ENCODE measurements around the gene FRMD4B.
"Not testable (repeated sequence)": the region's sequence is repeated elsewhere in the genome, so short reads cannot be mapped to it uniquely, and the experiment has no call there.

Gene FRMD4B

GRCh38 chr3:69282181-69282580 lies 103.7 kb downstream of the FRMD4B start:
- DNase-seq: no peak

DNA sequence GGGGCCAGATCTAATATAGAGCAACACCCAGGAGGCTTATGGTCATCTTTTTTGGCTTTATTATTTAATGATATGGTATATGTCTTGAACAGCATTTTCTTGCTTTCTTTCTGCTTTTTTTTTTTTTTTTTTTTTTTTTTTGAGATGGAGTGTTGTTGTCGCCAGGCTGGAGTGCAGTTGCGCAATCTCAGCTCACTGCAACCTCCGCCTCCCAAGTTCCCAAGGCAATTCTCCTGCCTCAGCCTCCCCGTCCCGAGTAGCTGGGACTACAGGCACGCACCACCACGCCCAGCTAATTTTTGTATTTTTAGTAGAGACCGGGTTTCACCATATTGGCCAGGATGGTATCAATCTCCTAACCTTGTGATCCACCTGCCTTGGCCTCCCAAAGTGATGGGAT lies 108.5 kb downstream of the FRMD4B start:
- not testable (repeated sequence) for DNase-seq

DNA sequence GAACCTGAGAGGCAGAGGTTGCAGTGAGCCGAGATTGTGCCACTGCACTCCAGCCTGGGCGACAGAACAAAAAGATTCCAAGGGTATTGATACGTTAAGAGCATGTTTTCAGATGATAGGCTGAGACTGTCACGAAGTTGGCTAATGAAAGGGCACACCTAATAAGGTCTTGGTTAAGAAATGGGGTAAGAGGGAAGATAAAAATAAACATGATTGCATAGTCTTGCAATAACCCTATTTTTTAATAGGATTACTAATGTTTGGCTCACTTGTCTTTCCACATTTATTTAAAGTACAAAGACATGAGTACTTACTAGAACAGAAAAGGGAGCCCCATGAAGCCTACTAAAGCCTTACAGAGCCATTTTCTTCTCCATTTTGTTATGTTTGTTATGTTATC lies 109.0 kb downstream of the FRMD4B start:
- no peak for DNase-seq

- DNase-seq: not testable (repeated sequence)
These were observed 109.7 kb downstream of the FRMD4B start for GRCh38 chr3:69276191-69276590.

- no peak for DNase-seq
These were observed 112.0 kb downstream of the FRMD4B start for GRCh38 chr3:69273896-69274295.

- no peak for DNase-seq
These were observed 113.3 kb downstream of the FRMD4B start for GRCh38 chr3:69272556-69272955.

- DNase-seq: no peak
These were observed 114.8 kb downstream of the FRMD4B start for GRCh38 chr3:69271098-69271497.

DNA sequence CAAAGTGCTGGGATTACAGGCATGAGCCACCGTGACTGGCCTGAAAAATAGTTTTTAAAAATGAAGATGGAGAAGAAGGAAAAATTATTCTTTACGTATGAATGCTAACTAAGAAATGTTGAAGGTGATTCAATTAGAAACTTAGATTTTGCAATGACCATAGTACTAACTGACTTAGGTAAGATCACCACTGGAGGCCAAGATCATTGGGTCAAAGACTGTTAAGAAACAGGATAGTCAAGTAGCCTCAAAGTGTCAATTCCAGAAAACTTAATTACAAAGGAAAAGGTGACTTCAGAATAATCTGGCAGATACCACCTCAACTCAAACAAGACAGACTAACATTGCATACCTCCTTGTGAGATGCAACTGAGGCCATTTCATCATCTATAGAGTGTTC lies 119.3 kb downstream of the FRMD4B start:
- no peak for DNase-seq

DNA sequence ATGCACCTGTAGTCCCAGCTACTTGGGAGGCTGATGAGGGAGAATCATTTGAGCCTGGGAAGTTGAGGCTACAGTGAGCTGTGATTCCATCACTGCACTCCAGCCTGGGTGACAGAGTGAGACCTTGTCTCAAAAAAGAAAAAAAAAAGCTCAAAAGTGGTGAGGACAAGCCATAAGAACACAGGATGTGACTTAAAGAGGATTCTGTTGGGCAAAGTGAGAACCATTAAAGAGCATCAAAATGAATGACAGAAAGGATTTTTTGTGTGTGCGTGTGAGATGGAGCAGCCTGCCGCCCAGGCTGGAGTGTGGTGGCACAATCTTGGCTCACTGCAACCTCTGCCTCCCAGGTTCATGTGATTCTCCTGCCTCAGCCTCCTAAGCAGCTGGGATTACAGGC lies 119.8 kb downstream of the FRMD4B start:
- not testable (repeated sequence) for DNase-seq

DNA sequence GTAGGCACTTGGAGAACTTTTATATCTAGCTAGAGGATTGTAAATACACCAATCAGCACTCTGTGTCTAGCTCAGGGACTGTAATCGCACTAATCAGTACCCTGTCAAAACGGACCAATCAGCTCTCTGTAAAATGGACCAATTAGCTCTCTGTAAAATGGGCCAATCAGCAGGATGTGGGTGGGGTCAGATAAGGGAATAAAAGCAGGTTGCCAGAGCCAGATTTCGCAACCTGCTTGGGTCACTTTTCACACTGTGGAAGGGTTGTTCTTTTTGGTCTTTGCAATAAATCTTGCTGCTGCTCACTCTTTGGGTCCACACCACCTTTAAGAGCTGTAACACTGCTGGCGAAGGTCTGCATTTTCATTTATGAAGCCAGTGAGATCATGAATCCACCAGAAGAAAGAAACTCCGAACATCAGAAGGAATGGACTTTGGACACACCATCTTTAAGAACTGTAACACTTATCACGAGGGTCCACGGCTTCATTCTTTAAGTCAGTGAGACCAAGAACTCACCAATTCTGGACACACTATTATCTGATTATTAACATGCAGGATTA lies 125.0 kb downstream of the FRMD4B start:
- not testable (repeated sequence) for DNase-seq

GRCh38 chr3:69260216-69260787 lies 125.6 kb downstream of the FRMD4B start:
- no peak for DNase-seq

DNA sequence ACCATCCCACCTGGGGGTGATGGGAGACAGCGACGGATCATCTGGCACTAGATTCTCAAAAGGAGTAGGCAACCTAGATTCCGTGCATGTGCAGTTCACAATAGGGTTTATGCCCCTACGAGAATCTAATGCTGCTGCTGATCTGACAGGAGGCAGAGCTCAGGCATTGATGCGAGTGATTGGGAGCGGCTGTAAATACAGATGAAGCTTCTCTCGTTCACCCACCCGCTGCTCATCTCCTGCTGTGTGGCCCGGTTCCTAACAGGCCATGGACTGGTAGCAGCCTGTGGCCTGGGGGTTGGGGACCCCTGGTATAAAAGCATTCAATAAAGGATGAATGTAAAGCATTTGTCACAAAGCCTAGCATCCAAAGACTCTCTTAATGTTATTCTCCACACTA lies 126.8 kb downstream of the FRMD4B start:
- DNase-seq: no peak

DNA sequence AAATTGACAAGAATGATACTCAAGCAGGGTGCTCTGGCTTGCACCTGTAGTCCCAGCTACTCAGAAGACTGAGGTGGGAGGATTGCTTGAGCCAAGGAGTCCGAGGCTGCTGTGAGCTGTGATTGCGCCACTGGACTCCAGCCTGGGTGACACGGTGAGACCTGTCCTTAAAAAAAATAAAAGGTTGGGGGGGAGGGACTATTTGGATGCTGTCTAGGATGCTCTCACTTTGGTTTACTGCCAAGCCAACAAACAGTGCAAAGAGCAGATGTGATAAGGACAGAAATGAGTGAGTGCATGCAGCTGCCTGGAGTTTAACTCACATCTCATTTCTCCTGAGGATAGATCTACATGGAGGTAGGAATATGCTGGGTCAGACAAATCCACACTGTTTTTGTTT lies 130.0 kb downstream of the FRMD4B start:
- no peak for DNase-seq

- no peak for DNase-seq
These were observed 131.5 kb downstream of the FRMD4B start for GRCh38 chr3:69254351-69254750.

DNA sequence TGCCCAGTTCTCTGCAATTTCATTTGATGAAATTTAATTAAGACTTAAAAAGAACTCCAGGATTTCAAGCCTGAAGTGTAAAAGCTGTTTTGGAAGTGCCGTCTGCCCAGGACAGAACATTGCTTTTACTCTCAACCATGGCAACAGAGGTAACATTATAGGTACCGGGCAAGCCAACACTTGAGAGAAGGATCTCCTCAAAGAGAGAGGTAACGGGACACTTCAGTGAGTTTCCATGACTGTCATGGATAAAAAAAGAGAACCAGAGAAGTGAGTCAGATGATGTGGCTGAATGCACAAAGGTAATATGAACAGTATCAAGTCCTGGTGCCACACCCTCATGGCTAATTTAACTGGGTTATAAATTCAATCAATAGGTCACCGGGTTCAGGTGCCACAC lies 133.3 kb downstream of the FRMD4B start:
- DNase-seq: no peak

GRCh38 chr3:69252141-69252540 lies 133.7 kb downstream of the FRMD4B start:
- DNase-seq: no peak

- no peak for DNase-seq
These were observed 134.6 kb downstream of the FRMD4B start for GRCh38 chr3:69251078-69251805.

- no peak for DNase-seq
These were observed 135.9 kb downstream of the FRMD4B start for GRCh38 chr3:69250014-69250413.

DNA sequence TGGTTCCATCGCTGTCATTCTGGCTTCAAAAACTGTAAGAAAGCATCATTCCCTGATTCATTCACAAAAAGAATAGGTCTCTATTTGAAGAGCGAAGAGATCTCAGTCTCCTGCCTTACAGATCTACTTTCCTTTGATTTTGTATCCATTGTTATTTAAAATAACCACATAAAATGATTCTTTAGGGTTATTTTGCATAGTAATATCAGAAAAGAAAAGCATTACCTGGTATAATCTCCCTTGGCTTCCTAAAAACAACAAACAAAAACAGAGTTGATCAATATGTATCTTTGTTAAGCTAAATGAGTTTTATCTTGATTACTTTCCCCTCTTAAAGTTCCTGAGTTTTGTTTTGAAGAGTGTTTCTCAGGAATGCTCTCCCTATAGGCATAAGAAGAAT lies 136.9 kb downstream of the FRMD4B start:
- DNase-seq: no peak

- DNase-seq: no peak
These were observed 137.5 kb downstream of the FRMD4B start for GRCh38 chr3:69248436-69248835.

GRCh38 chr3:69246612-69247011 lies 139.3 kb downstream of the FRMD4B start:
- no peak for DNase-seq

DNA sequence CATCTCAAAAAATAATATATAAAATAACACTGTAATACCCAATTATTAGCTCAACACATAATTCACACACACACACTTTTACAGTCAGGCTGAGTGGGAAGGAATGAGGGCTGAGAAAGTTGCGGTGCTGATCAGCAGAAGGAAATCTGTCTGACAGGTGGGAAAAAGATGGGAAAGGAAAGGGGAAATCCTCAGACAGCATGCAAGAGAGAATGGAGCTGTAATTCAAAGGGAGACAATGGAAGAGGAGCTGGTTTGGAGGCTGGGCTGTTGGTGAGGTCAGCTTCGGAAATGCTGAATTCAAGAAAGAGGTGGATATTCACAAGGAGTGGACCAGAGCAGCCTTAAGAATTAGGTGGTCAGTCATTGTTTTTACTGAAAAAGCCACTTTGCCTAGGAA lies 141.8 kb downstream of the FRMD4B start:
- DNase-seq: no peak

- no peak for DNase-seq
These were observed 144.1 kb downstream of the FRMD4B start for GRCh38 chr3:69241769-69242168.

Data from NCI-H1092 treated with DMSO at 0.1 percent for 48 hours (cell line).